CD1c-positive myeloid dendritic cell (primary cell): ENCODE data around the gene XXYLT1.
"Not testable (repeated sequence)": the region's sequence is repeated elsewhere in the genome, so short reads cannot be mapped to it uniquely, and the experiment has no call there.

Experiments
- DNase-seq: peaks from one replicate; pipeline ENCODE4 v3.0.0-alpha.2; 2016; ENCODE audit errors: extremely low spot score

Gene XXYLT1

GRCh38 chr3:195068084-195069080 is 202.6 kb downstream of the XXYLT1 start:
- DNase-seq: no peak

GRCh38 chr3:195066441-195066841 is 204.5 kb downstream of the XXYLT1 start:
- no peak for DNase-seq

- DNase-seq: no peak
Measured at GRCh38 chr3:195065864-195066185, 205.1 kb downstream of the XXYLT1 start.

- no peak for DNase-seq
Measured at GRCh38 chr3:195065142-195065863, 205.7 kb downstream of the XXYLT1 start.

- DNase-seq: no peak
Measured at GRCh38 chr3:195064300-195064931, 206.5 kb downstream of the XXYLT1 start.

GRCh38 chr3:195063581-195064193 is 207.3 kb downstream of the XXYLT1 start:
- DNase-seq: no peak

- DNase-seq: no peak
Measured at GRCh38 chr3:195062866-195063540, 208.0 kb downstream of the XXYLT1 start.

GRCh38 chr3:195061756-195062655 is 209.0 kb downstream of the XXYLT1 start:
- no peak for DNase-seq

GRCh38 chr3:195060531-195061291 is 210.2 kb downstream of the XXYLT1 start:
- DNase-seq: no peak

GRCh38 chr3:195060217-195060481 is 210.8 kb downstream of the XXYLT1 start:
- no peak for DNase-seq

GRCh38 chr3:195059471-195060216 is 211.3 kb downstream of the XXYLT1 start:
- no peak for DNase-seq

GRCh38 chr3:195059006-195059350 is 212.0 kb downstream of the XXYLT1 start:
- peak; percentile 14 for DNase-seq

- DNase-seq: no peak
Measured at GRCh38 chr3:195058336-195059005, 212.5 kb downstream of the XXYLT1 start.

- DNase-seq: no peak
Measured at GRCh38 chr3:195057716-195058115, 213.2 kb downstream of the XXYLT1 start.

GRCh38 chr3:195056506-195056905 is 214.5 kb downstream of the XXYLT1 start:
- no peak for DNase-seq

GRCh38 chr3:195054311-195054710 is 216.6 kb downstream of the XXYLT1 start:
- no peak for DNase-seq

- peak; percentile 49 for DNase-seq
Measured at GRCh38 chr3:195052939-195053338, 218.0 kb downstream of the XXYLT1 start.

GRCh38 chr3:195050296-195050695 is 220.7 kb downstream of the XXYLT1 start:
- DNase-seq: not testable (repeated sequence)
